GM10847 (cell line): ENCODE results near the gene C22orf23.

Source experiments
- POLR2A ChIP-seq: IDR thresholded peaks from 2 replicates; pipeline ENCODE4 v1.6.1; 2011; ENCODE audit not compliant: insufficient read length; ENCODE audit errors: extremely low read depth

C22orf23 gene

DNA sequence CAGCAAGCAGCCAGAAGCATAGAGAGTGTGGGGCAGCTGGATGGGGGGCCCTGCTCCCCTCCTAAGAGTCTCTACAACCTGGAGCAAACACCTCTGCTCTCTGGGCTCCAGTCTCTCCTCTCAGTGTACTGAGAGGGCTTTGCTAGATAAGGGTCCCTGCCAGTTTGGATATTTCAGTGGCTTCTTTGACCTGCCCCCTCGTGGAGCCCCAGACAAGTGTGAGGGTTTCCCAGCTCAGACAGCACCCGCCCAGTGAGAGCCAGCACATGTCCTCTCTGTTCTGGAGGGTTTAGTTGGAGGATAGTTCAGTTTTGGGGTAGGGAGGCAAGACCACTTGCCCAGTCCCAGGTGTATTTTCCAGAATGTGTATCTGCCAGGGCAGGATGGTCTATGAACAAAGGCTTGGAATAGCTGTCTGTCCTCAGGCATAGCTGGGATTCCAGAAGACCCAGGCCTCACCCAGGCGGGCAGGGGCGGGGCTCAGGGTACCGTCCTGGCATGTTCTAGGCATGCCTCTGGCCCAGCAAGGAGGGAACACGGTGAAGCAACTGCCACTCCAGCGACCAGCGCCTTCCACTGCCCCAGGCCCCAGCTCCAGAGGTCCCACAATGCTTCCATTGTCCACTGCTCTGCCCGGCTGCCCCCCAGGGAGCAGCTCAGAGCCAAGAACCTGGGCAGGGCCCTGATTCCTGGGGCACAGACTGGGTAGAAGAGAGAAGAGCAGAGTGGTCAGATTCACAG, 54.8 kb downstream of the C22orf23 start:
- no peak for TF ChIP-seq POLR2A

DNA sequence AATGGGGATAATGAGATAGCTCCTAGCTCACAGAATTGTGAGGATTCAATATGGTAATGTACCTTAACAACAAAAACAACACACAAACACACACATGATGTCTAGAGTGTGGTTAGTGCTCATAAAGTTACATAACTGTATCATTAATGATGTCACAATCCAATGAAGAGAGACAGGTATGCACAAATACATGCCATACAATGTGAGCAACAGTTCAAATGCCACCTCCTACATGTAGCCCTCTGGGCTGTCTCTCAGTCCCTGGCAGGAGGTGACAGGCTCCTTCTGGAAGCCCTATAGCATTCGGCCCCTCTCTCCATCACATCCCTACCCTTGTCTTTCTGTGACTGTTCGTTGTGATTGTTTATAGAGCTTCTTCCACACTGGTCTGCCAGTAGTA, 55.6 kb downstream of the C22orf23 start:
- TF ChIP-seq POLR2A, result no peak

DNA sequence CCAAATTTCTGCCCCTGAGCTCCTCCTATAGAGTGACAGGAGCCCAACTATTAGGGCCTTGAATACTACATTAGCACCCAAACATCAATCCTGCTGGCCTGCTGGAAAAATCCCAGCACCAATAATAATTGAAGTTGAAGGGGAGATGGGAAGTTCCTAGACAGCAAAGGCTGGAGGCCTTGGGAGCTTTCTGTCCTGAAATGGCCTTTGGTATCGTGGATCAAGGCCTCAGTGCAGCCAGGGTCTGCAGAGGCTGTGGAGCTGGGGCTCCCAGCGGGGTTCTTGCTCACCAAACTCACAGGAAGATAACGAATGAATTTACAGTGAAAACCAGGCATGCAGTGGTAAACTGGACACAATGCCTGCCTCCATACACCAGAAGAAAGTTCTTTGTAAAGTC, 56.5 kb downstream of the C22orf23 start:
- no peak for TF ChIP-seq POLR2A

DNA sequence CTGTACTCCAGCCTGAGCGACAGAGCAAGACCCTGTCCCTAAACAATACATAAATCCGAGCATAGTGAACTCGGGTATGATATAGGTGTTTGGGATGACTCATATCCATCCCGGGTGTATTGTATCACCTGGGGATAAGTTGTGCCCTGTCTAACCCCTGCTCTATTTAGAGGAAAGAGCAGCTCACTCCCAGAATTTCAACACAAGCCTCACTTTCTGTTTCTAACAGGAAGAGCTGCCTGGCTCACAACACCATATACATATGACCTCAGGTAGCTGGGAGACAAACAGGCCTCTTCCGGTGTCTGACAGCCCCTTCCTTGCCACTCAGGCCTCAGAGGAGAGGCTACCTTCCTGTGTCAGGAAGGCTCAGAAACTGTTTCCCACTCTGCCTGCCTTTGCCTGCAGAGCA, 57.2 kb downstream of the C22orf23 start:
- no peak for TF ChIP-seq POLR2A

DNA sequence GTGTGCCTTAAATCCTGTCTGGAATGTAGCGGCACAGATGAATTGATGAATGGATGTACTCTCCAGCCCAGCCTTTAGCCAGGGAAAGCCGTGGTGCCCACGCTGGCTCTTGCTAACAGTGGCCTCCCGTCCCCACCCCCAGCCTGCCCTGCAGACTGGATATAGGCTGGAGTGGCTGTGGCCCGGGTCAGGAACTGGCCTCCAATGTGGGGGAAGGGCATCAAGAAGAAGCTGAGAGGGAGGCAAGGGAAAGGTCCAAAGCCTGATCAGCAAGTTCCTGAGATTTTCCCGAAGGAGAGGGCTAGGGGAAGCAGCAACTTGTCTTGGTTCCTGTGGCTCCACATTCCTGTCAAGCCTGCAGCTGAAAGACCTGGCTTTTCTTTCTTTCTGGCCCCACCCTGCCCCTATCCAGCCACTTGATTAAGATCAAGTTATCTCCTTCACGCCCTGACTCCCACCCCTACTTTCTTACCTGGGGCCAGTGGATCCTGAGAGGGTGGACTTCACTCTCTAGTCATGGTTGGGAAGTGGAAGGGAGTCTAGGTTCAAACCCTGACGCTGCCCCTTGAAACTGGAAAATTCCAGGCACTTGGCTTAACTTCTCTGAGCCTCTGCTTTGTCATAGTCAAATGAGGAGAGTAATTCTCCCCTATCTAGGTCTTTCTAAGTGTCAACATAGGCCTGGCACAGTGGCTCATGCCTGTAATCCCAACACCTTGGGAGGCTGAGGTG, 58.3 kb downstream of the C22orf23 start:
- TF ChIP-seq POLR2A, result no peak

DNA sequence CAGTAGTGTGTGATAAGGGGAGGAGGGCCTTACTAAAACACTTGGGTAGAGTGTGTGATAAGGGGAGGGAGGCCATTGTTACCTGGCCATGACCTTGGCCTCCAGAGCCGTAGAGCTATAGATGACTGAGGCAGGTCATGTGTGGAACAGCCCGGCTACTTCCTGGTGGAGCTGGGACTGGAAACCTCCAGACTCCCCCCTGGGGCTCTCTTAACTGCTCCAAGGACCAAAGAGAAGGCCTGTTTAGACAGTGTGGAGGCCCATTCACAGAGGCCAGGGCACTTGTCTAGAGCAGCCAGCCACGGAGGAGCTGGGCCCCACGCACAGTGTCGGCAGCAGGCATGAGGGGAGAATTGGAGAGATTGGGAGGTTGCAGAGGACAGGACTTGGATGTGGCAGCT, 59.8 kb downstream of the C22orf23 start:
- no peak for TF ChIP-seq POLR2A
